ENCODE results near the gene RAB3GAP2.
"Not testable (repeated sequence)": the region's sequence is repeated elsewhere in the genome, so short reads cannot be mapped to it uniquely, and the experiment has no call there.

RAB3GAP2 gene

DNA sequence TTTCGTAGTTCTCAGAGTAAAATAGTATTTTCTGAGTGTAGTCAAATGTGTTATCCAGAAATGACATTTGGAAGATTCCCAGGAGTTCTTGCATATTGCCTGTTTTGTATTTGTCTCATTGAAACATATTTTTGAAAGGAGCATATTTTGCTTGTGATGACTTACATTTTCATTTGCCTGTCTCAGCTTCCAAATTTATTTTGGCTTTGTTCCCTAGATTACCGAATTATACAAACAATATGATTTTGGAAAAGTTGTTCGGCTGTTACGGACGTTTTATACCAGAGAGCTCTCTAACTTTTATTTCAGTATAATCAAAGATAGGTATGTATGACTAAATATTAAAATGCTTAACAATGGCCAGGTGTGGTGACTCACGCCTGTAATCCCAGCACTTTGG is 132.3 kb downstream of the RAB3GAP2 start:
- no peak for DNase-seq (ENCODE audit: low read depth)

DNA sequence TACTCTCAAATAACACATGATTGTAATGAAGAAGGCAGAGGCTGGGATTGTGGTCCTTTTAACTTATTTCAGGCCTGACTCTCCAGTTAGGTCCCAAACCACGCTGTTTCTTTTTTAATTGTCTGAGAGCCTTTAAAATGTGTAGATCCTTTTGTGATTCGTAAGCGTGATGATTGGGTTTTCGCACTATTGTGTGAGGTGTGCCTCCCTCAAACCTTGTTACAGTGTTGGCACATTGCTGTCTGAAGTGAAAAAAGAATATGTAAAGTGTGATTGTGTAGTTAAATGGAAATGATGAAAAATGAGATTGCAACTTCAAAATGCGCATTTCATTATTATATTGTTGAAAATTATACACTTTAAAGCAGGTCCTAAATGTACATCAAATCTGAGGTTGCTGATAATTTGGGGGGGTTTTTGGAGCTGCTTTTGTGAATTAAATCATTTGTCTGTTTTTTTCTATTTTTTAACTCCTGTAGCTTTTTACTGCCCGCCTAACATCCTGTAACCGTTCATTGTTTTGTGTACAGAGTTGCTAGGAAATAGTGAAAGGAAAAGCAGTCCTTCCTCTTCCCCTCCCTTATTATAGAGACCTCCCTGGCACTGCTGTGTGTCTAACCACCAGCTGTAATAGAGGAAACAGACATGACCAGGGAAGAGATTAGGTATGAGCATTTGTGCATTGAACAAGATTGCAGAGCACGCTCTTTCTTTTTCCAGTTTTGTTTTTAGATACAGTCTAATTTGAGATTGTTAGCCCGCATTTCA is 135.1 kb downstream of the RAB3GAP2 start:
- DNase-seq (ENCODE audit: low read depth) = no peak

DNA sequence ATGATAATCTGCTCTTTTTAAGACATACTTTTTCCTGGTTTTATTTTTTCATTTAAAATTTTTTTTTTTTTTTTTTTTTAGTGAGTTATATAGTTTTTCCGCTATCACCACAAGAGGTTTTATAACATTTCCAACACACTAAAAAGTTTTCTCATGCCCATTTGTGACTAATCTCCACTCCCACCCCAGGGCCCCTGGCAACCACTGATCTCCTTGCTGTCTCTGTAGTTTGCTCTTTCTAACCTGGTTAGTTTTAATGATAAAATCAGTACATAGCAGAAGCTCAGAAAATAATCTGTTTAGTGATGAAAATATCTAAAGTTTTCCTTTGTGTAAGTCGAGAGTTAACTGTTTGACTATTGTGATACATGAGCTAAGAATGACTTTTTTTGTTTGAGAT is 136.5 kb downstream of the RAB3GAP2 start:
- DNase-seq (ENCODE audit: low read depth) = no peak

DNA sequence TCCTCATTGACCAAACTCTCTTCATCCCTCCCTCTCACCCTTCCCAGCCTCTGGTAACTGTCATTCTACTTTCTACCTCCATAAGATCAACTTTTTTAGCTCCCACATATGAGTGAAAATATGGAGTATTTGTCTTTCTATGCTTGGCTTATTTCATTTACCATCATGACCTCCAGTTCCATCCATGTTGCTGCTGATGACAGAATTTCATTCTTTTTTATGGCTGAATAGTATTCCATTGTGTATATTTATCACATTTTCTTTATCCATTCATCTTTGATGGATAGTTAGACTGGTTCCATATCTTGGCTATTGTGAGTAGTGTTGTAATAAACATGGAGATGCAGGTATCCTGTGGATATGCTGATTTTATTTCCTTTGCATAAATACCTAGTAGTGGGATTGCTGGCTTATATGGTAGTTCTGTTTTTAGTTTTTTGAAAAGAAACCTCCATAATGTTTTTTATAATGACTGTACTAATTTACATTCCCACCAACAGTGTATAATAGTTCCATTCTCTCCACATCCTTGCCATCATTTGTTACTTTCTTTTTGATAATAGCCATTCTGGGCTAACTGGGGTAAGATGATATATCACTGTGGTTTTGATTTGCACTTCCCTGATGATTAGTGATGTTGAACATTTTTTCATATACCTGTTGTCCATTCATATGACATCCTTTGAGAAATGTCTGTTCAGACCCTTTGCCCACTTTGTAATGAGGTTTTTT is 142.6 kb downstream of the RAB3GAP2 start:
- no peak for DNase-seq (ENCODE audit: low read depth)

DNA sequence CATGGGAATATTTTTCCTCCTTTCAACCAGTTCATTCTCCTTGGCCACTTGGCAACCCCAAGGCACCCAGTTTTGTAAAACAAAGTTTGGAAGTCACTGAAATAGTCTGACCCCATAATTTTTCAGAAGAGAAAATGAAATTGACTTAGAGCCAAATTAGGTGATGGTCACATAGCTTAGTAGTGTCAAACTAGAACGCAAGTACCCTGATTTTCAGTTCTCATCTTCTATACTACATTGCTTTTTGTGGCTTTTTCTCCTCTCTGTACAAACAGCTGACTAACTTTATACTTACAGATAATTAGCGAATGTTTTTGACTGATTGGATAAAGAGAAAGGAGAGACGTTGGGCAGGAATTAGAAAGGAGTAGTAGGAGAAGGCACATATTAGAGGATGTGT is 145.2 kb downstream of the RAB3GAP2 start:
- DNase-seq (ENCODE audit: low read depth) = no peak

DNA sequence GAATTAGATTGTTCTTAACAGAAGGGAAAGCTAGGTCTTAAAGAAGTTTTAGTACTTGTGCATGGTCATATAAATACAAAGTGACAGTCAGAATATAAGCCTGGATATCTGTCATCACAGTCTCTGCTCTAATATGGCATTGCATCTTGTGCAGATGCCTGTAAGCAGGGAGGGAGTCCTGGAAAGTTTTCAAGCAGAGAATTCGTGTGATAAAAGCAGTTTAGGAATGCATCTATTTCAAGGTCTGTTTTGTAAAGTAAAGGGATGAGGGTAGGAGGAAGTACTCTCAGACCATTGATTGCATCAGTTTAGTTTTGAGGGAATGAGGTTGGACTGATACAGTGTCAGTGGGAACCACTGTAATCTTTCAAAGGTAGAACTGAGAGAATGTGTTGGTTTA is 147.7 kb downstream of the RAB3GAP2 start:
- DNase-seq (ENCODE audit: low read depth) = no peak

DNA sequence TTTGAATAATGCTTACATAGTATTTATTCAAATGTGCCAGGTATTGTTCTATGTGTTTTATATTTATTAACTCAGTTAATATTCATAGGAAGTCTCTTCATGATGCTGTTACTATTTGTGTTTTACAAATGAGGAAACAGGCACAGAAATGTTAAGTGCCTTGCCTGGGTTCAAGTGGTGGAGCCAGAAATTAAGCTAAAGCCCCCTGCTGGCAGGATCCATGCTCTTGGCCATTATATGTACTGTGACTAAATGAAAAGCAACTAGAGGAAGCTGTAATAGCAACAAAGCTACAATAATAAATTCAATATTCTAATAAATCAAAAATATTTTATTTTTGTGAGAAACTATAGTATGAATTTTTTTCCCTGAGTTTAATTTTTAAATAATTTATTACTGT is 148.4 kb downstream of the RAB3GAP2 start:
- no peak for DNase-seq (ENCODE audit: low read depth)

DNA sequence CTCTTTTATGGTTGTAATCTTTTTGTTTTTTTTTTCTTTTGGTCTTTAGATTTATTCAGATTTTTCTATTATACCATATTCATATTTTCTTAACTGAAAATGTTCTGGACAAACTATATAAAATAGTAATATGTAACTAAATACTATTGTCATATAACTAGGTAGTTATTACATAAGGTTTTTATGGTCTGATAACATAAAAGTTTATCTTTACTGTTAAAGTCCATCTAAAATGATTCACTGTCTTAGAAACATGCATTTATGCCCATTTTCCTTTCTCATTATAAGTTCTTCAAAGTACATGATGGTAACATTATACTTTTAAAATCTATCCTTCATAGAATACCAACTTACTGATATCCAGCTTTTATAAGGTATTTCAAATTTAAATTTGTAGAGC is 149.2 kb downstream of the RAB3GAP2 start:
- DNase-seq (ENCODE audit: low read depth) = no peak

DNA sequence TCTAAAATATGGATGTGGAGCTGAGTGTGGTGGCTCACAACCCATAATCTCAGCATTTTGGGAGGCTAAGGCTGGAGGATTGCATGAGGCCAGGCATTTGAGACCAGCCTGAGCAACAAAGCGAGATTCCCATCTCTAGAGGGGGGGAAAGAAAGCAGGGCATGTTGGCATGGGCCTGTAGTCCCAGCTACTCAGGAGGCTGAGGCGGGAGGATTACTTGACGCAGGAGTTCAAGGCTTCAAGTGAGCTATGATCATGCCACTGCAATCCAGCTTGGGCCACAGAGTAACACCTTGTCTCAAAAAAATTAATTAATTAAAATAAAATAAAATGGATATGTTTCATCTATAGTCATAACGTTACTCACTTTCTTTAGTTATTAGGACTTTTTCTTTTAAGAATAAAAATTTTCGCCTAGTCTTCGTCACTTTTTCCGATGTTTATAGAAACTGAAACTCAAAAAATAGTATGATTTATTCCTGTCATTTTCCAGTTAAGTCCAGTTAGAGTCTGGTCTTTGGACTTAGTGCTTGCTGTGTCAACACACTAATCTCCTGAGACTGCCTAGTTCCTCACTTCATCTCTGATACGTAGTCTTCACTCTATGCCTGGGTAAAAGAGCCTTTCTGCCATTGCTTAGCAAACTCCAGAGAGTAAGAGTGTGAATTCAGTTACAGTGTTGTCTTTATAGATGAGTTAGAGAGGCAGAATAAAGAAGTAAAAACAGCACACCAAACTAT is 150.3 kb downstream of the RAB3GAP2 start:
- no peak for DNase-seq (ENCODE audit: low read depth)

DNA sequence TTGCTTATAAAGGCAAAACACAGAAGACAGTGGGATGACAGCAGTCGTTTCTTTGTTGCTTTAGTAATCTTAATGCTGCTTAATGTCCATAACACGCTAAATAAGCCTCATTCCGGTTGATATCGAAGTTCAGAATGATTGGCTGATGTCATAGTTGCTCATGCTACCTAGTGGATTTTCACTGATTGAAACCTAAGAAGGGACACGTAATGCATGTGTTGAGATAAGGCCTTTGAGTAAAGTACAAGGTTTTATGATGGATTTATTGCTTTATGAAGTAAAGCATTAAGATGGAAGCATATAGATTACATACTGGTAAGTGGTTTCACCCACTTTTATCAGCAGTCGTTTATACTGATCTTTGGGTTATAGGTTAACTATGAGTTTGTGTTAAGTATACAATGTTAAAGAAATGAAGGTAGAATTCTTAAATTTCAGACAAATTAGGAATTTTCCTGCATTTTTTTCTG is 153.2 kb downstream of the RAB3GAP2 start:
- DNase-seq (ENCODE audit: low read depth) = no peak

DNA sequence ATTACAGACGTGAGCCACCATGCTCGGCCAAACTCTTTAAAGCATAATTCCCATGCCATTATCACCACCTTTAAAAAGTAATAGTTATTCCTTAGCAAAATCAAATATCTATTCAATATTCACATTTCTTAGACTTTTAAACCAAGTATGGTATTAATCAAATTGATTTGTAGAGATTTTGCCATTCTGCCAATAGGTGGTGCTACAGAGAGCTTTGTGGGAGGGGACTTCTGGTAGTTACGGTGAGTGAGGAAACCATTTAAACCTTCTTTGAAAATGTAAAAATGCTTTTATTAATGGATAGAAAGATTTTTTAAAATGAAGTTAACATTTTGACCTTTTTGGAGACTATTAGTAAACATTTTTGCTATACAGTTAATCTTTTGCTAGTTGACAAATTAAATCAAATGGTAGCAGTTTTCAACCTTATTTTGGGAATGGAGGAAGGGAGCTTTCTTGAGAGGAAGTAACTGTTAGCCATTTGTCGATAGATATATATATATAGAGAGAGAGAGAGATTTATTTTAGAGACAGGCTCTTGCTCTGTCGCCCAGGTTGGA is 159.0 kb downstream of the RAB3GAP2 start:
- no peak for DNase-seq (ENCODE audit: low read depth)

DNA sequence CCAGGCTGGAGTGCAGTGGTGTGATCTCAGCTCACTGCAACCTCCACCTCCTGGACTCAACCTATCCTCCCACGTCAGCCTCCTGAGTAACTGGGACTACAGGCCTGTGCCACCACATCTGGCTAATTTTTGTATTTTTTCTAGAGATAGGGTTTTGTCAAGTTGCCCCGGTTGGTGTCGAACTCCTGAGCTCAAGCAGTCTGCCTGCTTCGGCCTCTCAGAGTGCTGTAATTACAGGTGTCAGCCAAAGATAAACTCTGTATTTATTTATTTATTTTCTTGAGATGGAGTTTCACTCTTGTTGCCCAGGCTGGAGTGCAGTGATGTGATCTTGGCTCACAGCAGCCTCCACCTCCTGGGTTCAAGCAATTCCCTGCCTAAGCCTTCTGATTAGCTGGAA is 159.7 kb downstream of the RAB3GAP2 start:
- not testable (repeated sequence) for DNase-seq (ENCODE audit: low read depth)

DNA sequence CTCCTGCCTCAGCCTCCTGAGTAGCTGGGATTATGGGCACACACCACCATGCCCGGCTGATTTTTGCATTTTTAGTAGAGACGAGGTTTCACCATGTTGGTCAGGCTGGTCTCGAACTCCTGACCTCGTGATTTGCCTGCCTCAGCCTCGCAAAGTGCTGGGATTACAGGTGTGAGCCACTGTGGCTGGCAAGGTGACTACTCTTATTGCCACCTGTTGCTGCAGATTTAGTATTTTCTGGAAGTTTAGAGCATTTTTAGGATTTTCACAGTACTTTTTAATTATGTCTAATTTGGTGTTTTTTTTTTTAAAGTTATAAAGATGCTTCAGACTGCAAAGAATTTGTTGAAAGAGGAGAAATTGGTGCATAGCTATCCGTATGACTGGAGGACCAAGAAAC is 161.8 kb downstream of the RAB3GAP2 start:
- not testable (repeated sequence) for DNase-seq (ENCODE audit: low read depth)

DNA sequence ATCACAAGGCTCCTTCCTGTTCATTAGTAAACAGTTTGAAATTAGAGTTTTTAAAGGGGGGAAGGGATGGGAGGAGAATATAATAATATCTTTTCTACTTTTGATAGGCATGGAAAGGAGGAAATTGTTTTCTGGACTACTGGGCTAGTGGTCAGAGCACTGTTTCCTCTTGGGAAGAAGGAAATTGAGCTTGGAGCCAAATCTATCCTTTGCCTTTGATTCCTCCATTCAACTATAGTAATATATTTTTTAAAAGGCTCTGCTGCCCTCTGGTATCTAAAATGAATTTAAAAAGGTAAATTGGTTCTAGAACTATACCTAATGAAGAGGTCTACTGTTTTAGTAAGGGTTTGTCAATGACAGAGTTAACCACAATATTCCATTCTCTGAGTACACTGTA is 172.4 kb downstream of the RAB3GAP2 start:
- DNase-seq (ENCODE audit: low read depth) = no peak

Measured in T follicular helper cell (primary cell).